Erythroblast (primary cell): ENCODE results near the gene TMEM181.

Experiments used
- GATA1 ChIP-seq: IDR thresholded peaks from 2 replicates; pipeline ENCODE4 v1.6.1; 2011; ENCODE audit warnings: low read depth, mild to moderate bottlenecking, control low read depth, low read length, moderate library complexity
- POLR2A ChIP-seq: IDR thresholded peaks from 2 replicates; pipeline ENCODE4 v1.6.1; 2011; ENCODE audit warnings: mild to moderate bottlenecking, low read length

GRCh38 chr6:158606935-158607334 lies 47.0 kb downstream of the TMEM181 start:
- TF ChIP-seq POLR2A = no peak
- TF ChIP-seq GATA1 = no peak
